Right hindlimb (tissue), 1 donor: ENCODE results near the gene SYNPR.
"Not testable (repeated sequence)": the region's sequence is repeated elsewhere in the genome, so short reads cannot be mapped to it uniquely, and the experiment has no call there.

Source experiments
- DNase-seq: peaks from one replicate; pipeline ENCODE4 v3.0.0-alpha.2; 2018

Gene SYNPR

DNA sequence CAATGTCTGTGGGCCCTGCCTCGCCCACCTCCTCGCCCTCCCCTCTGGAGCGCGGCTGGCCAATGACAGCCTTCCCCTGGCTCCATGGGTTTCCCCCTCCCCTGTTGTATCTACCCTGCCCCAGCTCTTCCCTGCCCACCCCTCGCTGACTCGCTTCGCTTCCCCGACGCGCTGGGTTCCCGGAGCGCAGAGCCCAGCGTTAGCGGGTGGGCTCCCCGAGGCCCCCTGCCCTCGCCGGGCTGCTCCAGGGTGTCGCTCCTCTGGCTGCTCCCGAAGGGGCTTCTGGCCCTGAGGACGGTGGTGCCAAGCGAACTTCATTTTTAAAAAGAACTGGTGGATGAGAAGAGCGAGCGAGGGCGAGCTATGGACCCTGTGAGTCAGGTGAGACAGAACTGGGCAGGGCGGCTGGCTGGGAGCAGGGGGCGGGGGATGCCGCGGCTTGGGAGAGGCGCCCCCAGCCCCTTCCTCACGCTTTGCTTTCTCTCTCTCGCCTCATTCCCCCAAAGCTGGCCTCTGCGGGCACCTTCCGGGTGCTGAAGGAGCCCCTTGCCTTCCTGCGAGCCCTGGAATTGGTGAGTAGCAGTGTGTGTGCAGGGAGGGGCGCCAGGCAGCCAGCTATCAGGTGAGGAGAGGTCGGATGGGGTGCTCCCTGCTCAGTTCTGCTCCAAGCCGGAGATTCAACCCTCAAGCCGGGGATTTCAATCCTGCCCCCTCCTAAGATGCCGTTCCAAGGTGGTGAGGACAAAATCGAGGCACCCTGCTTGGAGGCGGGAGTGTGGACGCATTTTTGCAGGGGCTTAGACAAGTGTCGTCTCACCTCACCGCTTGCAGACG, at the start of gene SYNPR:
Gene SYNPR (plus strand): TSS at position 138 of the 834 bp plus-strand sequence.
- DNase-seq: no peak

- peak; percentile 18 for DNase-seq
Measured at GRCh38 chr3:63228677-63229076, 49.4 kb upstream of the SYNPR start.

- no peak for DNase-seq
Measured at GRCh38 chr3:63230146-63230545, 48.0 kb upstream of the SYNPR start.

DNA sequence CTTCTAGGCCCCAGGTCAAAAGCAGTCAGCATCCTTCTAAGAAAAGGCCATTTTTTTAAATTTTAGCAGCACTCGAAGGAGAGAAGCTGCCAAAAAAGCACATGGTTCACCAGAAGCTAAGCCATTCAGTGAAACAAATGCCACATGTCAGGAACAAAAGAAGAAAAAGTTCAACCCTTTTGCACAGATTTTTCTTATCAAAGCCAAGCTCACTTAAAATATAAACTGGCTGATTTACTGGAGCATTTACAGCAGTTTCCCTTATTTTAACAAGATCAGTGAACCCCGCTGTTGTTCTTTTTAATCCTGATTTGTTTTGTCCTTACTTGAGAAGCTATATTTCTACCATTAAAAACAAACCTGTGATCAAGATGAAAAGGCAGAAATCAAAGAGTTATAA, 46.5 kb upstream of the SYNPR start:
- DNase-seq: no peak

DNA sequence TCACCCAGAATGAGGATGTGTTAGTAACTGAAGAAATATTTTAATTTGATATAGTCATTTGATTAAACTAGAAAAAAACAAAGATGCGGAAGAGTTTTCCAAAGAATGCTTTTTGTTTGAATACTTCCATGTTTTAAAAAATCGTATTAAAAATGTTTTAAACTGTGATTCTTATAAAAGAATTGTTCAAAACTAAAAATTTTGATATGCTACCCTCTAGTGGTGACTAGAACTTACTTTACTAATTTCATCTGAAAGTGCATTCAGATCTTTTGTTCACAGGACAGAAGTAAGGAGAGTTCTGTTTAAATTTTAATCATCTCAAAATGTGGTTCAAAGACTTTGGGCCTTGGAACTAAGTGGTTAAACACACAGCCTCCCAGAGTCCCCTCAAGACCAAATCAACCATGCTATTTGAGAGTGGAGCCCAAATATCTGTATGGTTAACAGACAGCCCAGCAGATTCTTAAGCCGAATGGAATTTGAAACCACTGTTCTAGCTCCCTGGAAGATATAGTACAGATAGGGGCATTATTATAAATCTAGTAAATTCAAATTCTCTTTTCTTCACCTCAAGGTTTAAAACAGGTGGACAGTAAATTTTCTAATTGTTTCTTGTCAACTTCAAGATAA, 45.2 kb upstream of the SYNPR start:
- no peak for DNase-seq

GRCh38 chr3:63240381-63240902, 37.7 kb upstream of the SYNPR start:
- DNase-seq: no peak

DNA sequence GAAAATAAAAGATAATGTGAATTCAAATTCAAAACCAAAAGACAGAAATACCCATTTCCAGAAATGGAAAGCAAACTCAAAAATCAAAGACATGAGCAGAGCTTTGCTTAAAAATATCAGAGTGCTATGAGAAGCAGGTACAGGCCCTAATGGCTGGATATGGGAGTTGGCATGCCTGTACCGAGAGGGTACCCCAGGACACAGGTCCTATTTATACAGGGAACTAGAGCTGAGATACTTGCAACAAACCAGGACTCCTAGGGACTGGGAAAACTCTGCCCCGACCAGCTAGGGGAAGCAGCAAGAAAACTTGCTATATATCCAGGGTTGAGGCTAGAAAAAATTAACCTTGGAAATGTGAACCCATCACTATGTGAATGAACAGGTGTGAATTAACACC, 36.0 kb upstream of the SYNPR start:
- DNase-seq: no peak

DNA sequence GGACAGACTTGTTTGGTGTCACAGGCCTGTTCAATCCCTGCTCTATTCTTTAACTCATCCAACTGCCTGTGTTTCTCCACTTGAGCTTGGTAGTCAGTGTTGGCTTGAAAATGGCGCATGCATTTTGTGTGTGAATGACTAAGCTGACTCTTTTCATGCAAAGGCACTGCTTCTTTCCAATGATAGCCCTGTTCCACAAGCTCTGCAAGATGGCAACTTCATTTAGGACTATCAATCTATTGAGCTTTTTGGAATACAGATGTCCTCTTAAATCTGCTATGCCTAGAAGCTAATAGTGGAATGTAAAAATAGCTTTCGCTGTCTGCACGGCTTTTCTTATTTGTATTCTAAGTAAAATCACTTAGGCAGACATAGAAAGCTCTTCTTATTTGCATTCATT, 33.6 kb upstream of the SYNPR start:
- no peak for DNase-seq

GRCh38 chr3:63245726-63246241, 32.3 kb upstream of the SYNPR start:
- DNase-seq: no peak

DNA sequence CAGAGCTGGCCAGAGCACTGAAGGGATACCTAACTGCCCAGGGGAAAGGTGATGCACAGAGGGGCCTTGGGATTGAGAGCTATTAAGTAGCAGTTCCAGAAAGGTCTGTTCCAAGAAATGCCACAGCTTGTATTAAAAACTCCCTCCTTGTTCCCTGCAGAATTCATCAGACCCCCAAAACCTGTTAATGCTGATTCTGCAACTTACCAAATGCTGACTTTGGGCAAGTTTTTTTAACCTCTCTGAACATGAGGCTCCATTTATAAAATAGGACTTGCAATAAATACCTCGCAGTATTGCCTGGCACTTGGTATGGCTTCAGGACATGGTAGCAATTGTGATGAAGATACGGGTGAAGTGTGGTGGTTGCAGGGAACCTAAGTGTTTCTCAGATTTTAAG, 30.1 kb upstream of the SYNPR start:
- DNase-seq: no peak

GRCh38 chr3:63251499-63251898, 26.6 kb upstream of the SYNPR start:
- DNase-seq: no peak

- not testable (repeated sequence) for DNase-seq
Measured at GRCh38 chr3:63255819-63256218, 22.3 kb upstream of the SYNPR start.

DNA sequence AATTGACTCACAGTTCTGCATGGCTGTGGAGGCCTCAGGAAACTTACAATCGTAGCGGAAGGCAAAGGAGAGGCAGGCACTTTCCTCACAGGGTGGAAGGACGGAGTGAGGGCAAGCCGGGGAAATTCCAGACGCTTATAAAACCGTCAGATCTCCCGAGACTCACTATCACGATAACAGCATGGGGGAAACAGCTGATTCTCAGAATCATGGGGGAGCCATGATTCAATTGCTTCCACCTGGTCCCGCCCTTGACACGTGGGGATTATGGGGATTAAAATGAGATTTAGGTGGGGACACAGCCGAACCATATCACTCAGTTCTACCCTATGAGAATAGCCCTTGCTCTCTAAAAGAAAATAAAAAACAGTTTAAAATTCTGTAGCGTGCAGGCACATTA, 13.4 kb upstream of the SYNPR start:
- DNase-seq: no peak

GRCh38 chr3:63274359-63274758, 3.7 kb upstream of the SYNPR start:
- no peak for DNase-seq

DNA sequence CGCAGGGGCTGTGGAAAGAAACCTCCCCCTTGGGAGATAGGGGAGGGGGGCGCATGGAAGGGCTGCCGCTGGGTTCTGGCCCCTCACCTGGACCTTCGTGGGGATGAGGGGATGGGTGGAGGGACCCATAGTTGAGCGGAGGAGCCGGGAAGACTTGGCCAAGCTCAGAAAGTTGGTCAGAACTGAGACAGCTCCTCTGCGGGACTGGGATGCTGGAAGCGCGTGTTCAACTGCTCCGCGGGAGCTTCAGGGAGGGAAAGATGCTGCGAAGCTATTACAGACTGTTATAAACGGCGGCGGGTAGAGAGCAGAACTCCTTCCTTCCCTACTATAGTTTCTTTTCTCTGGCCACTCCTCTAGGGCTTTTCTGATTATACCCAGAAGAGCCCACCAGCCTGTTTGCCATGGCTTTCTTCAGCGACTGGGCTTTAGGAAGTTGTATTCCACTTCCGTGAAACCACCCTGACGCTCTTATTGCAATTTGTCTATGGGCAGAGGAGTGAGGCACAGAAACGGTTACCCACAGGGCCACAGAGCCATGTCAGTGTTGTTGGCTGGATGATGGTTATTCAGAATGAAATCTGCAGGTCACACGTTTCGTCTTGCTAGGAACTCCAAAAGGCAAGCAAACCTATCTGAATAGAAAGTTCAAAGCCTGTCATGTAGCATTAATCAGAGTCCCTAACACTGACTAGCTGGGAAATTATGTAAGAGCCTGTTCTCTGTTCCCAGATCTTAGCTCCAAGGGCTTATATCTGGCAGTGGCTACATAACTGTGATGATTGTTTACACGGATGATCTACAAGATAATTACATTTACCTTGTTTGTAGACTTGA, 1.1 kb downstream of the SYNPR start:
- peak; percentile 20 for DNase-seq

- DNase-seq: no peak
Measured at GRCh38 chr3:63287610-63288009, 9.5 kb downstream of the SYNPR start.

DNA sequence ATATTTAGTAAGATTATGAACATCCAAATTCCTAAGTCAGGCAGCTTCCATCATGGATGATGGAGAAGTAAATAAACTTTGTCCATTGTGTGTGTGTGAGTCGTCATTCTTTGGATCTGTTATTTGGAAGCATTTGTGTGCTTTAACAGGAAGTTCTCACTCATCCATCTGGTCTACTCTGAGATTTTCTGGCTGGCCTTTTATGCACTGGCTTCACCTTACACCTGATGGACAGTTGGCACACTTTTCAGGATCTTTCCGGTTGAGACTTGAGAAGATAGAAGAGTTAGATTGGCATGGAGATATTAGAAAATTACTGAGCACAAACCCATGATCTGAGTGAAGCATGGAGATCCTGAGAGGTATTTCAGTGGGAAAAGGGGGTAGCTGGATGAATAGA, 12.6 kb downstream of the SYNPR start:
- DNase-seq: no peak

GRCh38 chr3:63294332-63294731, 16.2 kb downstream of the SYNPR start:
- no peak for DNase-seq

GRCh38 chr3:63295356-63295755, 17.2 kb downstream of the SYNPR start:
- no peak for DNase-seq

DNA sequence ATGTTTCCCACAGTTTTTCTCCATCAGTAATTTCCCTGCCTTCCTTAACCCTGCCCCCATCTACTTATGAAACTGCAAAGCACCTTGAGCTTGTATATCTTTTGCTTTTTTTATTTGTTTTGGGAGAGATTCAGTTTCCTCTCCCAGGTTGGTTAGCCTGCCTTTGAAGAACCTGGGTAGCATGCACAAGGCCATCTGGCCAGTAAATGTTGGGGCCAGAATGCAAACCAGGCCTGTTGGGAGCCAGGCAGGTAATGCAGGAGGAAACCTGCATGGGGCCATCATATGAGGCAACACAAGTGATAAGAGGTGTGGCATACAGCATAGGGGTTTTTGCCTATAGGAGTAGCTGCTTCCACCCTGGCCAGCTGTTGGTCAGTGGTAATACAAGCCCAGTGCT, 17.7 kb downstream of the SYNPR start:
- no peak for DNase-seq

DNA sequence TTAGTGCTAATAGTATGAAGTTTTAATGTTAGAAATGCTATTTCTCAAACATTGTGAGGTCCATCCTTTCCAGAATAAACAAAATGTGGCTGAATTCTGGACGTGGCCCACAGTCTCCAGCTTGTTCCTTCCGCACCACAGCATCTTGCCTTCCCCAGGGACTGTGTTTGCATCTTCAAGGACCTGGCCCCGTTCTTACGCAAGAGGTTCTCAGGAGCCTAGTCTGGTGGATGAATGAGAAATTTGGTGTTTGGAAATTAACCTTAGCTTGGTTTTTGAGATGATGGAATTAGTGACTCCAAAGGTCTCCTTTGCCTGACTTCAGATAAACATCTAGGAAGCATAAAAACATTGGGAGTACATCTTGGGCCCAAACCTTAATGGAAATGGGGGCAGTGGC, 18.1 kb downstream of the SYNPR start:
- DNase-seq: no peak

GRCh38 chr3:63303238-63303637, 25.1 kb downstream of the SYNPR start:
- DNase-seq: no peak

DNA sequence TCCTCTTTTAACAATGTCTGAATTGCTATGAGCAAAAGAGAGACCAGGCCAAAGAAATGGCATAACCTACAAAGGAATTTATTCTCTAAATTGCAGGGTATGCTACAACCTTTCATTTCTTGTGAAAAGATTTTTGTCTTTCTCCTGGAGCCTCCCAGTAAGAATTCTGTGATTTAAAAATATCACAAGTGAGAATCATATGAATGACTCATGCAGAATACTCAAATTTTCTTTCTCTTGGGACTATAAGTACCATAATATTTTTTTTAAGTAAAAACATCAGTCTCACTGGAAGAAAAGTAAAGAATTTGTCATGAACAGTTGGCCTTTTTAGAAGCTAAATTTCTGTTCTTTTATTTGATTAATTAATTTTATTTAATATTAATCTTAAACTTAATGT, 26.3 kb downstream of the SYNPR start:
- DNase-seq: no peak
